OCI-LY3 (cell line): Measurements from ENCODE around the gene TBC1D5.

ENCODE experiments used
- H2AFZ ChIP-seq: fragments of 200-600, 300-600 bp; shearing (Covaris generic); 2 replicates; pipeline ENCODE4 v1.6.0; 2014; ENCODE audit warnings: antibody characterized with exemption, low read depth, low read length
- H3K27ac ChIP-seq: fragments of 200-600, 300-600 bp; sonication (generic); 2 replicates; pipeline ENCODE4 v1.5.1; 2014; ENCODE audit warnings: mild to moderate bottlenecking, low read length, moderate library complexity, mixed read lengths
- H3K27me3 ChIP-seq: fragments of 200-600, 300-600 bp; sonication (generic); 2 replicates; pipeline ENCODE4 v1.6.1; 2014; ENCODE audit warnings: low read depth, low read length, mixed read lengths
- H3K36me3 ChIP-seq: fragments of 200-600, 300-600 bp; sonication (generic); replicated peaks from 2 replicates; pipeline ENCODE3; 2014; ENCODE audit warnings: low read depth, low read length, mixed read lengths
- H3K4me1 ChIP-seq: fragments of 300-600, 200-600 bp; sonication (generic); 2 replicates; pipeline ENCODE4 v1.6.1; 2014; ENCODE audit warnings: low read length, mixed read lengths
- H3K4me2 ChIP-seq: fragments of 200-600, 300-600 bp; sonication (generic); 2 replicates; pipeline ENCODE4 v1.6.1; 2014; ENCODE audit warnings: low read length, mixed read lengths
- H3K4me3 ChIP-seq: fragments of 300-600, 200-600 bp; sonication (generic); 2 replicates; pipeline ENCODE4 v1.5.1; 2014; ENCODE audit warnings: antibody characterized with exemption, mild to moderate bottlenecking, low read length, moderate library complexity
- H3K79me2 ChIP-seq: fragments of 300-600, 200-600 bp; shearing (Covaris generic); 2 replicates; pipeline ENCODE4 v1.6.1; 2014; ENCODE audit warnings: mild to moderate bottlenecking, low read length, mixed read lengths
- H3K9ac ChIP-seq: fragments of 300-600, 200-600 bp; shearing (Covaris generic); 2 replicates; pipeline ENCODE4 v1.6.0; 2014; ENCODE audit warnings: mild to moderate bottlenecking, low read length, moderate library complexity
- H3K9me3 ChIP-seq: fragments of 200-600, 300-600 bp; shearing (Covaris generic); 2 replicates; pipeline ENCODE4 v1.6.1; 2014; ENCODE audit warnings: low read length, mixed read lengths; ENCODE audit not compliant: insufficient read depth
- H4K20me1 ChIP-seq: fragments of 200-600, 300-600 bp; sonication (generic); 2 replicates; pipeline ENCODE4 v1.6.1; 2016; ENCODE audit warnings: low read length, mixed read lengths; ENCODE audit not compliant: insufficient read depth
- EZH2phosphoT487 ChIP-seq: fragments of 200-600 bp; shearing (Covaris generic); IDR thresholded peaks from 2 replicates; pipeline ENCODE4 v1.6.1; 2018; ENCODE audit warnings: antibody characterized with exemption, mixed run types, low read depth
- TF ChIP-seq, protein P1 (sequence below): fragments of 200-600, 300-600 bp; sonication (generic); IDR thresholded peaks from 2 replicates; pipeline ENCODE4 v1.5.1; 2014; ENCODE audit warnings: antibody characterized with exemption, low read length, low read depth

Gene TBC1D5

GRCh38 chr3:17238023-17238422 is 504.4 kb downstream of the TBC1D5 start:
- no peaks in the 10 kb centered on the region for H3K9me3 ChIP-seq
- no peak overlapping the region for H3K4me3 ChIP-seq
- H3K4me2 ChIP-seq = no peak overlapping the region
- H3K4me1 ChIP-seq = peaks cover 9% of the 10 kb centered on the region
- no peak overlapping the region for H3K9ac ChIP-seq
- H3K27me3 ChIP-seq = no peaks in the 10 kb centered on the region
- no peaks in the 10 kb centered on the region for H3K79me2 ChIP-seq
- H3K36me3 ChIP-seq = no peaks in the 10 kb centered on the region
- no peak overlapping the region for H3K27ac ChIP-seq
- no peak for TF ChIP-seq EZH2phosphoT487
- TF ChIP-seq, protein P1, sequence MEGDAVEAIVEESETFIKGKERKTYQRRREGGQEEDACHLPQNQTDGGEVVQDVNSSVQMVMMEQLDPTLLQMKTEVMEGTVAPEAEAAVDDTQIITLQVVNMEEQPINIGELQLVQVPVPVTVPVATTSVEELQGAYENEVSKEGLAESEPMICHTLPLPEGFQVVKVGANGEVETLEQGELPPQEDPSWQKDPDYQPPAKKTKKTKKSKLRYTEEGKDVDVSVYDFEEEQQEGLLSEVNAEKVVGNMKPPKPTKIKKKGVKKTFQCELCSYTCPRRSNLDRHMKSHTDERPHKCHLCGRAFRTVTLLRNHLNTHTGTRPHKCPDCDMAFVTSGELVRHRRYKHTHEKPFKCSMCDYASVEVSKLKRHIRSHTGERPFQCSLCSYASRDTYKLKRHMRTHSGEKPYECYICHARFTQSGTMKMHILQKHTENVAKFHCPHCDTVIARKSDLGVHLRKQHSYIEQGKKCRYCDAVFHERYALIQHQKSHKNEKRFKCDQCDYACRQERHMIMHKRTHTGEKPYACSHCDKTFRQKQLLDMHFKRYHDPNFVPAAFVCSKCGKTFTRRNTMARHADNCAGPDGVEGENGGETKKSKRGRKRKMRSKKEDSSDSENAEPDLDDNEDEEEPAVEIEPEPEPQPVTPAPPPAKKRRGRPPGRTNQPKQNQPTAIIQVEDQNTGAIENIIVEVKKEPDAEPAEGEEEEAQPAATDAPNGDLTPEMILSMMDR = no peak
- H2AFZ ChIP-seq = no peak overlapping the region
- no peaks in the 10 kb centered on the region for H4K20me1 ChIP-seq

- no peaks in the 10 kb centered on the region for H3K27me3 ChIP-seq
- H3K36me3 ChIP-seq = no peaks in the 10 kb centered on the region
- H3K9me3 ChIP-seq = no peaks in the 10 kb centered on the region
- H3K4me3 ChIP-seq = no peak overlapping the region
- peaks cover 9% of the 10 kb centered on the region for H3K4me1 ChIP-seq
- H3K79me2 ChIP-seq = no peaks in the 10 kb centered on the region
- H3K4me2 ChIP-seq = no peak overlapping the region
- H4K20me1 ChIP-seq = no peaks in the 10 kb centered on the region
- TF ChIP-seq, protein P1 = no peak
- no peak for TF ChIP-seq EZH2phosphoT487
- H2AFZ ChIP-seq = no peak overlapping the region
- H3K27ac ChIP-seq = no peak overlapping the region
- H3K9ac ChIP-seq = no peak overlapping the region
These were observed 507.1 kb downstream of the TBC1D5 start for GRCh38 chr3:17235310-17235709.

- no peak overlapping the region for H3K9ac ChIP-seq
- no peak overlapping the region for H3K27ac ChIP-seq
- H3K4me1 ChIP-seq = peaks cover 9% of the 10 kb centered on the region
- no peaks in the 10 kb centered on the region for H4K20me1 ChIP-seq
- no peak overlapping the region for H3K4me2 ChIP-seq
- no peak for TF ChIP-seq EZH2phosphoT487
- TF ChIP-seq, protein P1 = no peak
- no peaks in the 10 kb centered on the region for H3K27me3 ChIP-seq
- H3K79me2 ChIP-seq = no peaks in the 10 kb centered on the region
- no peaks in the 10 kb centered on the region for H3K36me3 ChIP-seq
- H2AFZ ChIP-seq = no peak overlapping the region
- no peaks in the 10 kb centered on the region for H3K9me3 ChIP-seq
- no peak overlapping the region for H3K4me3 ChIP-seq
These were observed 508.0 kb downstream of the TBC1D5 start for GRCh38 chr3:17234382-17234781.

DNA sequence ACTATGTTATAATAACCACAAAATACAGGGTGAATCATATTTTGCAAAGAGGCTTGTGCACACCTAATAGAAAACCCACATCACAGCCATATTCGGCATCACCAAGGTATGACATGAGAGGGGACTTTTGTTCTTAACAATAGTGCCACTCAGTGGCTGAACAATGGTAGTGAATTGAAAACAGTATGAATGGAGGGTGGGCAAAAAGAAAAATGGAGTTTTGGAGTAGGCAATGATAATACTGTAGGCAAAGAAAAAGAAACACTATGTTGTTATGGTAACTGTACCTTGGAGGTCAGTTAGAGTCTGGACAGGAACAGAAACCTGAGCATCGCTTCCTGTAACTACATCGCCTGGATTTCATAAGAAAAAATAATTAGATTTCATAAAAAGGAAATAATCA is 509.0 kb downstream of the TBC1D5 start:
- Histone ChIP-seq H3K9ac (no peak overlapping the region), H3K4me1 (peaks cover 6% of the 10 kb centered on the region), H3K4me2 (no peak overlapping the region)

More for the DNA sequence above, 509.0 kb downstream of the TBC1D5 start:
- H3K27ac ChIP-seq = no peak overlapping the region
- H3K4me3 ChIP-seq = no peak overlapping the region
- H3K79me2 ChIP-seq = no peaks in the 10 kb centered on the region
- H3K36me3 ChIP-seq = no peaks in the 10 kb centered on the region
- TF ChIP-seq EZH2phosphoT487 = no peak
- TF ChIP-seq, protein P1 = peak; percentile 98
- no peaks in the 10 kb centered on the region for H3K9me3 ChIP-seq
- H4K20me1 ChIP-seq = no peaks in the 10 kb centered on the region
- no peaks in the 10 kb centered on the region for H3K27me3 ChIP-seq
- H2AFZ ChIP-seq = no peak overlapping the region
